ENCODE data around the gene PSMC1.

The PSMC1 gene

GRCh38 chr14:90302529-90303303 lies 46.4 kb downstream of the PSMC1 start:
- no peak for DNase-seq (ENCODE audit: low read depth)

GRCh38 chr14:90303473-90303872 lies 47.1 kb downstream of the PSMC1 start:
- no peak for DNase-seq (ENCODE audit: low read depth)

GRCh38 chr14:90304502-90304901 lies 48.1 kb downstream of the PSMC1 start:
- DNase-seq (ENCODE audit: low read depth) = no peak

- DNase-seq (ENCODE audit: low read depth) = no peak
These were observed 48.8 kb downstream of the PSMC1 start for GRCh38 chr14:90305176-90305601.

GRCh38 chr14:90308561-90308960 lies 52.2 kb downstream of the PSMC1 start:
- no peak for DNase-seq (ENCODE audit: low read depth)

- no peak for DNase-seq (ENCODE audit: low read depth)
These were observed 60.9 kb downstream of the PSMC1 start for GRCh38 chr14:90317286-90317685.

GRCh38 chr14:90318016-90318415 lies 61.7 kb downstream of the PSMC1 start:
- no peak for DNase-seq (ENCODE audit: low read depth)

GRCh38 chr14:90319173-90319572 lies 62.8 kb downstream of the PSMC1 start:
- no peak for DNase-seq (ENCODE audit: low read depth)

- no peak for DNase-seq (ENCODE audit: low read depth)
These were observed 63.5 kb downstream of the PSMC1 start for GRCh38 chr14:90319634-90320541.

- DNase-seq (ENCODE audit: low read depth) = no peak
These were observed 65.5 kb downstream of the PSMC1 start for GRCh38 chr14:90321891-90322290.
